Coronary artery (tissue), 2 donors: Measurements from ENCODE around the gene SAP30L.

Experiments
- DNase-seq: peaks from one replicate; pipeline ENCODE4 v3.0.0-alpha.2; 2017; ENCODE audit warnings: low spot score
- H3K27ac ChIP-seq, 2 donors: fragments of 200-600 bp; sonication (generic); one replicate each; pipeline ENCODE4 v1.5.1; 2016 to 2019
- H3K4me3 ChIP-seq: fragments of 200-600 bp; sonication (generic); 2 replicates; pipeline ENCODE4 v1.5.1; 2016; ENCODE audit warnings: mild to moderate bottlenecking, moderate library complexity
- TF ChIP-seq, protein P1 (sequence below): fragments of 200-600 bp; sonication (generic); IDR thresholded peaks from one replicate; pipeline ENCODE4 v1.5.1; 2019; ENCODE audit warnings: antibody characterized with exemption

The SAP30L gene

DNA sequence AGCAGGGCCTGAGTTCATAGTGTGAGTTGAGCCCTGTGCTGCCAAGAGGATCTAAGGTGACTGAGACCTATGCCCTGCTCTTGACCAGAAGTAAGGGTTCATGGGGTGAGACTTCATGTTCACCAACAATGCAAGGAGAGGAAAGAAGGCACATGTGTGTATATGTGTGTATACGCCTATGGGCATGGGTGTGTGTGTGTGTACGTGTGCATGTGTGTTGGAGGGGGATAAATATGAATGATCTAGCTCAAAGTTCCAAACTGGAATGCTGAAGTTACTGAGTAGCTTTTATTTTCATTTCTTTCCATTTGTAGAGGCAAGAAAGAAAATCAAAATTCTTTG, 57.9 kb downstream of the SAP30L start:
- Histone ChIP-seq H3K27ac (no peak overlapping the region), H3K4me3 (no peak overlapping the region)
- TF ChIP-seq, protein P1, sequence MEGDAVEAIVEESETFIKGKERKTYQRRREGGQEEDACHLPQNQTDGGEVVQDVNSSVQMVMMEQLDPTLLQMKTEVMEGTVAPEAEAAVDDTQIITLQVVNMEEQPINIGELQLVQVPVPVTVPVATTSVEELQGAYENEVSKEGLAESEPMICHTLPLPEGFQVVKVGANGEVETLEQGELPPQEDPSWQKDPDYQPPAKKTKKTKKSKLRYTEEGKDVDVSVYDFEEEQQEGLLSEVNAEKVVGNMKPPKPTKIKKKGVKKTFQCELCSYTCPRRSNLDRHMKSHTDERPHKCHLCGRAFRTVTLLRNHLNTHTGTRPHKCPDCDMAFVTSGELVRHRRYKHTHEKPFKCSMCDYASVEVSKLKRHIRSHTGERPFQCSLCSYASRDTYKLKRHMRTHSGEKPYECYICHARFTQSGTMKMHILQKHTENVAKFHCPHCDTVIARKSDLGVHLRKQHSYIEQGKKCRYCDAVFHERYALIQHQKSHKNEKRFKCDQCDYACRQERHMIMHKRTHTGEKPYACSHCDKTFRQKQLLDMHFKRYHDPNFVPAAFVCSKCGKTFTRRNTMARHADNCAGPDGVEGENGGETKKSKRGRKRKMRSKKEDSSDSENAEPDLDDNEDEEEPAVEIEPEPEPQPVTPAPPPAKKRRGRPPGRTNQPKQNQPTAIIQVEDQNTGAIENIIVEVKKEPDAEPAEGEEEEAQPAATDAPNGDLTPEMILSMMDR = no peak
- no peak for DNase-seq

DNA sequence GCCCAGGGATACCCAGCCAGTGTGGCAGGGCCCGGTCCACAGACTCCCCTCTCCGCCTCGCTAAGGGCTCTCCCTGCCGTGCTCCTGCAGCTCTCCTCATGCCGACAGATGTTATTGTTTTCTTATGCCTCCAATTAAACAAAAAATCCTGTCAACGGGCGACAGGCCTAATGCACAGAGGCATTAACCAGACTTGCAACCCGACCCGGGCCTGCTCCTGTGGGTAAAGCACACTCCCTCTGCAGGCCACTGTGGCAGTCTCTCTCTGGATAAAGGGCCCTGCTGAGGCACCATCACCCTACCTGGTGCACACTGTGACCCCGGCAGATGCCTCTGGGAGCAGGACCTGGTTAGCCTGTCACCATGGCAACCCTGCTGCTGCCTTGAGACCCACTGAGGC, 59.8 kb downstream of the SAP30L start:
- Histone ChIP-seq H3K27ac (no peak overlapping the region), H3K4me3 (no peak overlapping the region)
- TF ChIP-seq, protein P1 = no peak
- DNase-seq = no peak

DNA sequence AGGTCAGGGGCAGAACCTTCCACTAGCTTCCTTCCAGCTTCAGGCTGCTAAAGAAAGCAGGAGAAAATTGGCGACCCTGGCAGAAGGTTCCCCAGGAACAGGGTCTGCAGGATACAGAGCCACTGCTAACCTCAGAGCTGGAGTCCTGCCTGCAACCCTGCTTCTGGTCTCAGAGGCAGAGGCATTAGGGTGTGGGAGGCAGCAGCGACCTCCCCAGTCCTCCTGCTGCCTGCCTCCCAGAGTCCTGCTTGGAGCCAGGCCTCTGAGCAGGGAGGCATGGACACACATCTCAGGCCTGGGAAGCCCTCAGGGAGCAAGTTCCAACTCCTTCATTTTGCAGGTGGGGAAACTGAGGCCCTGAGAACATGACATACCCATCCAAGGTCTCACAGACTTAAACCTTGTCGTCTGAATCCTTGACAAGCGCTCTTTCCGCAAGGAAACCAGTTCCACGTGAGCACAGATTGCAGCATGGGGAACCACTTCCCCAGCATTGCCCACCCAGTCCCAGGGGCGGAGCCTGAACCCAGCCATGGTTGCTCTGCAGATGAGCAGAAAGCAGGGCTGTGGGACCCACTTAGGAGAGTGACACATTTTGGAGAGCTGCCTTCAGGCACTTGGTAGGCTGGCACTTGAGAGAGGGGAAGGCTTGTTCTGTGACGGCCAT, 60.4 kb downstream of the SAP30L start:
- no peak overlapping the region for H3K27ac ChIP-seq
- TF ChIP-seq, protein P1 = no peak
- no peak for DNase-seq
- H3K4me3 ChIP-seq = no peak overlapping the region

DNA sequence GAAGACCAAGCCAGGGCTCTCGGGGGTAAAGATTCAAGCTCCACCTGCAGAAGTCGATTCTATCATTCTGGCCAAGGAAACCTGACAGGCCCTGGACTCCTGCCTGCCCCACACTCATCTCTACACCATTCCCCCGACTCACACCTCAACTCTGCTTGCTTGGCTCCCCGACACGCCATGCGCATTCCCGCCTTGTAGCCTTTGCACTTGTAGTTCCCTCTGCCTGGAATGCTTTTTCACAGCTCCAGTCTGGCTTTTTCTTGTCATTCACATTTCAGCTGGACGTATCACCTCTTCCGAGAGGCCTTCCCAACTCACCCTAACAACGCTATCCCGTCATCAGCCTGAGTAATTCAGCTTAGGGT, 60.9 kb downstream of the SAP30L start:
- H3K4me3 ChIP-seq = no peak overlapping the region
- TF ChIP-seq, protein P1 = no peak
- H3K27ac ChIP-seq = no peak overlapping the region
- no peak for DNase-seq

DNA sequence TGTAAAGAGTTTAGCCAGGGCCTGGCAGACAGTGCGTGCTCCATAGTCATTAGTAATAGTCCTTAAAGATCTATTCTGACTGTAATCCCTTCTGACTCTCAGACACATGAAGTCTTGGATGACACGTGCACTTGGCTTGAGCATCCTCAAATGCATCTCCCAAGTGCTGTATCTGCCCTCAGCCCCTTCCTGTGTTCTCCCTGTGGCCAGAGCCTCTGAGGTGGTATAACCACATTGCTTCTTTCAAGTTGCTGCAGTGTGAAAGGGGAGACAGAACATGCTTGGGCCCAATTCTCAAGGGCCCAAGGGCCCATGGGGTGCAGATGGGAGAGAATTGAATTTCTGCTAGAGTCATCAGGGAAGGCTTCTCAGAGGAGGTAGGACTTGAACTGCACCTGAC, 62.3 kb downstream of the SAP30L start:
- TF ChIP-seq, protein P1 = no peak
- DNase-seq = no peak
- no peak overlapping the region for H3K27ac ChIP-seq

DNA sequence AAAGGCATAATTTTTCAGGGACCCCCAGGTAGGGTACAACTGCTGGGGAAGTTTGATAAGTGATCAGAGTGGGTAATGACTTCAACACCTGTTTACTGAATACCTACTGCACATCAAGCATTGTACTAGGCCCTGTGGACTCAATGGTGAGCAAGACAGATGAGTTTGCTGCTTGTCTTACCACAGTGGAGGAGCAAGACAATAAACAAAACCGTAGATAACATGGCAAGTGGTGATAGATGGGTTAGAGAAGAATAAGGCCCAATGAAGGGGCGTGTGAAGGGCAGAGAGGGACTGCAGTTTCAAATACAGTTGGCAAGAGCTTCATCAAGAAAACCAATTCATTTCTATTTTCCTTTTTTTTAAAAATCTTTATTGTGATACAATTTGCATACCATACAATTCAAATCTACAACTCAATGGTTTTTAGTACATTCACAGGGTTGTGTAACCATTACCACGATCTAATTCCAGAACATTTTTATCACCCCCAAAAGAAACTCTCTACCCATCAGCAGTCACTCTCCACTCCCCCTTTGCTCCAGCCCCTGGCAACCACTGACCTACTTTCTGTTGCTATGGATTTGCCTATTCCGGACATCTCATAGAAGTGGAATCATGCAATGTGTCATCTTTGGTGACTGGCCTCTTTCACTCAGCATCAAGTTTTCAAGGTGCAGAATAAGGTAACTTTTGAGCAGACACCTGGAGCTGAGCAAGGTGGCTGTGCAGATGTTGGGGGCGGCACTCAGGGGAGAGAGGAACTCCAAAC, 64.2 kb downstream of the SAP30L start:
- no peak for DNase-seq
- H3K4me3 ChIP-seq = no peak overlapping the region
- TF ChIP-seq, protein P1 = no peak
- H3K27ac ChIP-seq = no peak overlapping the region

More for the DNA sequence above, 62.3 kb downstream of the SAP30L start:
- no peak overlapping the region for H3K4me3 ChIP-seq
